NCI-H526 treated with DMSO at 0.1 percent for 48 hours (cell line): ENCODE results near the gene GHITM.

Experiments used
- DNase-seq: peaks from one replicate; lab custom pipeline; 2025; lab: John Stamatoyannopoulos, UW

Gene GHITM

GRCh38 chr10:84201244-84201606, 61.9 kb downstream of the GHITM start:
- no peak for DNase-seq

GRCh38 chr10:84201682-84202081, 62.4 kb downstream of the GHITM start:
- no peak for DNase-seq

GRCh38 chr10:84202349-84202748, 63.0 kb downstream of the GHITM start:
- DNase-seq = no peak
